Measurements from ENCODE around the gene NUP98.

GRCh38 chr11:3664032-3664630 is 133.2 kb downstream of the NUP98 start:
- TF ChIP-seq CTCF (IDR thresholded peaks at IDR 0.05) (no peak), POLR2A (IDR thresholded peaks at IDR 0.05) (no peak)

Measured in uterus (tissue), 2 donors.